ENCODE results near the gene ECHDC3. TPM values are rescaled to one million over a fixed set of nuclear protein-coding genes. Genes with fewer than 3 reads are reported as not detected.
A peak's percentile ranks its signal among the peaks of the same experiment; 100 is the strongest.
"Not testable (repeated sequence)": the region's sequence is repeated elsewhere in the genome, so short reads cannot be mapped to it uniquely, and the experiment has no call there.

ECHDC3 gene
- total RNA-seq, 1 donor from 2014 or later = 4.2 TPM

- DNase-seq (ENCODE audit: low read depth, low spot score) = no peak
Observed at GRCh38 chr10:11715815-11716494, 26.2 kb upstream of the ECHDC3 start.

DNA sequence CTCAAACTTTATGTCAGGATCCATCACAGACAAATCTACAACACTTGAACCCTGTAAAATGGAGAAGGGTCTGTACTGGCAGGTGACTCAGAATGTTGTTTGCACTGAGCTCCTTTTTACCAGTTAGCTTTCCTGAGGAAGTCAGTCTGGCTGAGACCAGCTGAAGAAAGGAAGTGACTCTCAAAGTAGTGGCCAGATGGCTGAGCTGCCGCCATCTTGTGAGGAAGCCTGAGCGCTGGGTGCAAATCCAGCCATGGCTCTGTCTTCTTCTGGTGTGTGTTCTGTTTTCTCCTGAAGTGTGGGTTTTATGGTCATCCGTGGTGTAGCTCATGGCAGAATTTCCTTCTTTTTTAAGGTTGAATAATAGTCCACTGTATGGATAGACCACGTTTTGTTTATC, 25.5 kb upstream of the ECHDC3 start:
- DNase-seq (ENCODE audit: low read depth, low spot score) = no peak

DNA sequence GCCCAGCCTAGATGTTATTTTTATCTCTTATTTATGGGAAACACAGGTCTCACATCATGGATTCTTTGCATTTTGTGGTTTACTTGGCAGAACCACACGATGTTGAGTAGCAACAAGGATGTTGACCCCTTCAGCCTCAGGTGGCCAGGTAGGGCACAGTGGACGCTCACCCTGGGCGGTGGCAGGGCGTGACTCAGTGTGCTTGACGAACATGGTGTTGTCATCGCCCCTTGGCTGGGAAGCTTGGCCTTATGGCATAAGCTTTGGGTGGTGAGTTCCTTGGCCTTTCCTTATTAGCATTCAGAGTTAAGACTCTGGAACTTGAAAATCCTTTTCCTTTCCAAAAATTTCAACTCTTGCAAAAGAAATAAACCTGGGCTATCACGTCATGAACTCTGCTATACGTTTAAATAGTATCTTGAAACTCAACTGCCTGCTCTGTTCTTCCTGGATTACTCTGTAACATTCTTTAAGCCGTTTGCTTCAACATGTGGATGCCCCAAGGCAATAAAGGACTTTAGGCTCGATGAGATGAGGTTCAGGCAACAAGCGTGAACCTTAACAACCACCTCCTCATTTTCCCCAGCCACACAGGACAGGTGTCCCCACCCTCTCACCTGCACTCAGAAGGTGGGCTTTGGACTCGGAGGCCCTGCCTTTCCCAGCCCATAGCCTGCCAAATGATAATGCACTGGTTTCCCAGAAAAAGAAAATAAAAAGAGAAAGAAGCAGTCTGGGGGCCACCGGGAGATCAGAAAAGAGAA, 22.5 kb upstream of the ECHDC3 start:
- no peak for DNase-seq (ENCODE audit: low read depth, low spot score)

DNA sequence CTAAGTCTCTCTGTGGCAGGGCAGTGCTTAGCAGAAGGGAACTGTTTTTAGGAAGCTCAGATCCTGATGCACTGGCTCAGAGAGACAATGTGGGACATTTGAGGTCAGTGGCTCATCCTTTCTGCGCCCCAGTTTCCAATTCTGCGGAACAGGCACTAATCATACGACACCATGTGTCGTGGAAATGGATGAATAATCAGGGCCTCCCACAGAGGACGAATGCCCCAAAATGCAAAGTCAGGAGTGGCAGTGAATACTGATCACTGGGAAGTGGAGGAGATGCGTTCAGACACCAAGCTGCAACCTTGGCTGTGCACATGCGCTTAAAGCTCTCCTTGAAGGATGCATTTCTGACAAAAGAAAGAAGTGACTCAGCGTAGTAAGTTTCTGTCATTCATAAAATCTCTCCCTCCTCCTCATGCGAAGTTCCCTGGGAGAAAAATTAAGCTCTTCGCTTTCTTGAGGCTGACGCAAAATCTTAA, 21.9 kb upstream of the ECHDC3 start:
- DNase-seq (ENCODE audit: low read depth, low spot score) = no peak

- no peak for DNase-seq (ENCODE audit: low read depth, low spot score)
Observed at GRCh38 chr10:11721806-11722205, 20.4 kb upstream of the ECHDC3 start.

DNA sequence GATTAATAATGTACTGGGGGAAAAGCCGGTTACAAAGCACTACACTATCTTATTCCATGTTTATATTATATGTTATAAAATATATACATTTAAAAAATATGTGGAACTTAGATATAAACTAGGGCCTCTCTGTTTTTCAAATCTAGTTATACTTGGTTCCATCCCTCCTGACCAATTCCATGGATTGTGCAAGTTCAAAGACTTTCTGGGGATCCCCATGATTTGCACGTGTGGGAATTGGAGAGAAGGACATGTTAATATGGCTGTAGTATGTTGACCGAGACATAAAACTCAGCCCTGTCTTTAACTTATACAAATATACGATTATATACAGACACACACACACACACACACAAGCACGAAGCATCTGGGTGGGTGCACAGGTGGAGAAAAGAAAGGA, 18.8 kb upstream of the ECHDC3 start:
- DNase-seq (ENCODE audit: low read depth, low spot score) = no peak

DNA sequence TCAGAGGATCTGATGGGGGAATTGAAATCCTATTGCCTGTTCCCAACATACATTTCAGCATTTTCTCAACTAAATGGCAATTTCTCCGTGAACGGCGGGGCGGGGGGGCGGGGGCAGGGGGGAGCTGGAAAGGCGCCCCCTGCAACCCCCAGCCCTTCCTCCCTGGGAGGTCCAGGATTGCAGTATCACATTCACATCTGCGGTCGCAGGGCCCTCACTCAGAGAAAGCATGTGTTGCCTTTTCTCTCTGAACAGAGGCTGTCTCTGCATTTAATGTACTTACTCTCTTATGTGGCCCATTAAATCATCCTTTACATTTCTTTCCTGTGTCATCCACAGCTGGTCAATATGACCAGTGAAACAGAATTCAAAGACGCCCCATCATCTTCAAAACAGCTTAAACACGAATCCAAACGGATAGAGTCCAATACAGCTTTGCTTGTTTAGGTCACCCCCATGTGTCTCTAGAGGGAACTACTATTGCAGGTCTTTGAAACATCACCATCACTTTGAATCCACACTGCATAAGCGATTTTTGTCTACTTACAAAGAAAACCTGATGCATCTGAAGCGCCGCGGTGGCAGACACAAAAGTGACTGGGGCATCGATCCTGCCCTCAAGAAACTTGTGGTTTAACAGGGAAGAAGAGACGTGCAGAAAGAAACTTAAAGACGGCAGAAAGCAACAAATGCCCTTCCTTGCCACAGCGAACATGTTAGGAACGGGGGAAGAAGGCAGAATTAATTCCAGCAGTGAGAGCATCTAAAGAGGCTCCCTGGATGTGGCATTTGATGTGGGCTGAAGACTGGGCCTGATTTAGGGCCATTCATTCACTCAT, 17.0 kb upstream of the ECHDC3 start:
- DNase-seq (ENCODE audit: low read depth, low spot score) = peak; percentile 54

- no peak for DNase-seq (ENCODE audit: low read depth, low spot score)
Observed at GRCh38 chr10:11725912-11726311, 16.3 kb upstream of the ECHDC3 start.

- no peak for DNase-seq (ENCODE audit: low read depth, low spot score)
Observed at GRCh38 chr10:11727563-11727962, 14.6 kb upstream of the ECHDC3 start.

DNA sequence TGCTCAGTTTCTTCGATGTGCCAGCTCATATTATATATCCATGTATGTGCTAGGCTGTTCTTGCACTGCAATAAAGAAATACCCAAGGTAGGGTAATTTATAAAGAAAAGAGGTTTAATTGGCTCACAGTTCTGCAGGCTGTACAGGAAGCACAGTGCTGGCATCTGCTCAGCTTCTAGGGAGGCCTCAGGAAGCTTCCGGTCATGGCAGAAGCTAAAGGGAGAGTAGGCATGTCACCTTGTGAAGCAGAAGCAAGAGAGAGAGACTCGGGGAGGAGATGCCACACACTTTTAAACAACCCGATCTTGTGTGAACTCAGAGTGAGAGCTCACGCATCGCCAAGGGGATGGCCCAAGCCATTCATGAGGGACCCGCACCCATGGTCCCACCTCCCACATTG, 13.8 kb upstream of the ECHDC3 start:
- DNase-seq (ENCODE audit: low read depth, low spot score) = no peak

DNA sequence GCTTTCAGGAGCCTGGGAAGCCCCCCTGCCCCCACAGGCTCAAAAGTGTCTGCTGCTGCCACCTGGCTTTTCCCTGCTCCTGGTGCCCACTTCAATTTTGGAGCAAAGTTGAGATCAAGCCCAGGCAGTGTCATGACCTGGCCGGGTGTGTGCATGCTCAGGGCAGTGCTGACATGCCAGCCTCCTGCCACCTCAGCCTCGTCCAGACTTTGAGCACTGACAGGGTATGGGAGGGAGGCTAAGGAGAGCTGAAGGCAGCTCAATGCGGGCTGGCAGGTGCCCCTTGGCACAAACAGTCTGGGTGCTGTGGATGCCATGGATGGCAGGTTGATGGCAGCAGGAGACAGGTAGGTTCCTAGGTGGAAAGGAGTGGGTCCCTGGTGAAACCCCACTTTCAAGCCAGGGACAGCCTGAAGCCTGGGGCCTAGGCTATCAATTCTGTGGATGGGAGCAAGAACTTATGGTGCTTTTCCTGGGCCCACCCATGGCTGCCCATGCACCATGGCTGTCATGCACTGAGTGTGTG, 12.3 kb upstream of the ECHDC3 start:
- DNase-seq (ENCODE audit: low read depth, low spot score) = no peak

DNA sequence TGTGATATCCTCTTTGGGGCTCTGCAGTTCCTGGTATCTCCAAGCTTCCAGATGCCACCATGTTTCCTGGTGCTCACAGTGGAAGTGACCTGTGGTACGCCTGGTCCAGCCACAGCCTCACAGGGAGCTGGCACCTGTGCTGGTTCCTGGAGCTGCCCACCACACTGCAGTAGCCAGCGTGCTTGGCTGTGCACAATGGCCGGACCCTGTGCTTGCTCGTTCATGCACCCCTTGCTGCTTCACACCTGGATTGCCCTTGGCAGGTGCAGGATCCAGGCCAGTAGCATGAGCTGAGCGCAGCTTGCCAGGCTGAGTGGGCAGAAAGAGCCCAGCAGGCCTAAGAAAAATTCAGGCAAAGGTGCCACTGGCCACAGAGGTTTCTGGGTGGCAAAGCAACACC, 11.4 kb upstream of the ECHDC3 start:
- no peak for DNase-seq (ENCODE audit: low read depth, low spot score)

DNA sequence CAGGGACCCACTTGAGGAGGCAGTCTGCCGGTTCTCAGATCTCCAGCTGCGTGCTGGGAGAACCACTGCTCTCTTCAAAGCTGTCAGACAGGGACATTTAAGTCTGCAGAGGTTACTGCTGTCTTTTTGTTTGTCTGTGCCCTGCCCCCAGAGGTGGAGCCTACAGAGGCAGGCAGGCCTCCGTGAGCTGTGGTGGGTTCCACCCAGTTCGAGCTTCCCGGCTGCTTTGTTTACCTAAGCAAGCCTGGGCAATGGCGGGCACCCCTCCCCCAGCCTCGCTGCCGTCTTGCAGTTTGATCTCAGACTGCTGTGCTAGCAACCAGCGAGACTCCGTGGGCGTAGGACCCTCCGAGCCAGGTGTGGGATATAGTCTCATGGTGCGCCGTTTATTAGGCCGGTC, 5.4 kb upstream of the ECHDC3 start:
- not testable (repeated sequence) for DNase-seq (ENCODE audit: low read depth, low spot score)

DNA sequence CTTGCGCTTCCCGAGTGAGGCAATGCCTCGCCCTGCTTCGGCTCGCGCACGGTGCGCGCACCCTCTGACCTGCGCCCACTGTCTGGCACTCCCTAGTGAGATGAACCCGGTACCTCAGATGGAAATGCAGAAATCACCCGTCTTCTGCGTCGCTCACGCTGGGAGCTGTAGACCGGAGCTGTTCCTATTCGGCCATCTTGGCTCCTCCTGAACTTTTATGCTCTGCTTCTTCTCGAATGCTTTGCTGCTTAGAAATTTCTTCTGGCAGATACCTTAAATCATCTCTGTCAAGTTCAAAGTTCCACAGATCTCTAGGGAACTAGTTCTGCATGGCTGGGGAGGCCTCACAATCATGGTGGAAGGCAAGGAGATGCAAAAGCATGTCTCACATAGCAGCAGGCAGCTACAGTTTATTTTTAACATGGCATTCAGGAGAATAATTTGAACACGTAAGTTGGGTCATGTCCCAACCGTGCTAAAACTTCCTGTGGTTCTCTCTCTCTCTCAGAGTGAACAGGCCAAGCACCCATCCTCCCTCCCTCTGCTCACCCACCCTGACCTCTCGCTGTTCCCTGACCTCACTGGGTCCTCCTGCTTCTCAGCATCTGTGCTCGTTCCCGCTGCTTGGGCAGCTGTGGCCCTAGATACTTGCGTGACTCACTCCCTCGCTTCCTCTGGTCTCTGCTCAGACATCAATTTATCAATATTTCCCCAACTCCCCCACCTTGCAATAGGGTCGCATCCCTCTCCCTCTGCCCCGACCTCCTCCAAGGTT, 4.7 kb upstream of the ECHDC3 start:
- not testable (repeated sequence) for DNase-seq (ENCODE audit: low read depth, low spot score)

GRCh38 chr10:11740907-11741306, 1.3 kb upstream of the ECHDC3 start:
- no peak for DNase-seq (ENCODE audit: low read depth, low spot score)

DNA sequence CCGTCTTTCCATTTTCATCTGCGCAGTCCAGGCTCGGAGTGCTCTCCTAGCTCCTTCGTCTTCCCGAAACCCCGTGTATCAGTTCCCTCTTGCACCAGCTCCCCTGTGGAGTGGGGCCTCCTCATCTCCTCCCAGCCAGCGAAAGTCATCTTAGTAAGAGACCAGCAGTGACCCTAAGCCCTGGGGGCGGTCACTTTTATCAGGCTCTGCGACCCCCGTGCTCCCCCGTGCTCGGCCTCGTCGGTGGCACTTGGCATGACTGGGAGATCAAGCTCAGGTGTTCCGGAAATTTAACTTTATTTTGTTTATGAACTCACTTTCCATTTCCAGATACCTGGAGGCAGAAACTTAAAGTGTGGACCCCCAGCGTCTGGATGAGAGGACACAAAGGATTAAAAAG, 574 bp upstream of the ECHDC3 start:
- no peak for DNase-seq (ENCODE audit: low read depth, low spot score)

- DNase-seq (ENCODE audit: low read depth, low spot score) = no peak
Observed at GRCh38 chr10:11742779-11743298, 657 bp downstream of the ECHDC3 start.

DNA sequence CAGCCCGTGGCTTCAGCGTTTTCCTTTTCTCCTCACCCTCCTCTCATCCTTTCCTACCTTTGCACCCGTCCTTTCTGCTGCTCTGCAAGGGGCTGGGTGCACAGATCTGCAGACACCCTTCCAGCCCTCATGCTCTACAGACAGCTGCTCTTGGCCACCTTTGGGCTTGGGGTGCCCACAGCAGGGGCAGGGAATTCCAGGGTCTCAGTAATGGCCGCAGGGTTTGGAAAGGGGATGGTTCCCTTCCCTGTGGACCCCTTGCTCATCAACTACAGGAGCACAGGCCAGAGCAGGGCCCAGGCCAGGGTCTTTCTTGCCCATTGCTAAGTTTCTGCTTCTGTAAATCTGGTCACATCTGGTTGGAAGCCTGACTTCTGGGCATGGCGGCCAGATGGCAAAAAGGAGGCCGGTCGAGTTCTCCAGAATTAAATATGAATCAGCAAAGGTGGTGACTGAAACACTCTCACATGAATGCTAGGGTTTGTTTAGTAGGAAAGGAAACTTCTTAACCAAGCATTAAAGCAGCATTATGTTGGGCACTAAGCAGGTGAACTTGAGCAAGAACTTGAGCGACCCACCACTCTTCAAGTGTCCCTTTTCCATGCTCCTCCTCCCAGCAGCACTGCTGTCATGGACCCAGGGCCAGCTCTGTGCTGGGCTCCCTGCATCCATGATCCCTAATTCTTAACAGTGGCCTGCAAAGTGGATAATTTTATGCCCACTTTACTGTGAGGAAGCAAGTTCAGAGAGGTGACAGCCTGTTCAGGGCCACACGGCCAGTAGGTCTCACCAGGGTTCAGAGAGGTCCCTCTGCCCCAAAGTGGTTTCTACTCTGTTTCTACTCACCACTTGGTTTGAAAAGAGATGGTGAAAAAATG, 1.5 kb downstream of the ECHDC3 start:
- DNase-seq (ENCODE audit: low read depth, low spot score) = no peak

GRCh38 chr10:11745045-11745444, 2.9 kb downstream of the ECHDC3 start:
- no peak for DNase-seq (ENCODE audit: low read depth, low spot score)

Data from pulmonary artery endothelial cell (primary cell).